ENCODE results near the gene ILF3.

GRCh38 chr19:10736916-10737551 lies 82.9 kb downstream of the ILF3 start:
- no peak for TF ChIP-seq CTCF (IDR thresholded peaks at IDR 0.05)
- TF ChIP-seq POLR2A (IDR thresholded peaks at IDR 0.05), result no peak
